ENCODE results near the gene HSF5. TPM values are rescaled to one million over a fixed set of nuclear protein-coding genes. Genes with fewer than 3 reads are reported as not detected.

Gene HSF5
- total RNA-seq, 1 experiment from 2014 or later, result 0.07 TPM

DNA sequence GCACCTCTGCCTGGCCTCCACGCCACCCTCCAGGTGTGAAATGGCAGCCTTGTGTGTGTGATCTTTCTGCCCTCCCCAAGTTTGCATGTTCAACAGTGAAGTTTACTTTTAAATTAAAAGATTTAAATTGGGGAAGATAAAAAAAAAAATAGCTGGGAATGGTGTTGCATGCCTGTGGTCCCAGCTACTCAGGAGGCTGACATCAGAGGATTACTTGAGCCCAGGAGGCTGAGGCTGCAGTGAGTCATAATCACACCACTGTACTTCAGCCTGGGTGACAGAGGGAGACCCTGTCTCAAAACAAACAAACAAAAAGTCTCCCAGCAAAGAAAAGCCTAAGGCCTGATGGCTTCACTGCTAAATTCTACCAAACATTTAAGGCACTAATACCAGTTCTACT is 35.5 kb downstream of the HSF5 start:
- Mint-ChIP-seq H3K9me3 (ENCODE audit: low read depth, unreplicated experiment) (no peaks in the 10 kb centered on the region), H3K4me1 (ENCODE audit: low read depth, unreplicated experiment) (no peaks in the 10 kb centered on the region), H3K4me3 (ENCODE audit: low read depth, unreplicated experiment) (no peak overlapping the region), H3K27me3 (ENCODE audit: unreplicated experiment) (peaks cover 9% of the 10 kb centered on the region), H3K27ac (ENCODE audit: unreplicated experiment) (no peak overlapping the region), H3K36me3 (ENCODE audit: insufficient read depth, unreplicated experiment) (no peaks in the 10 kb centered on the region)
- no peak for DNase-seq
- TF ChIP-seq, protein P1, sequence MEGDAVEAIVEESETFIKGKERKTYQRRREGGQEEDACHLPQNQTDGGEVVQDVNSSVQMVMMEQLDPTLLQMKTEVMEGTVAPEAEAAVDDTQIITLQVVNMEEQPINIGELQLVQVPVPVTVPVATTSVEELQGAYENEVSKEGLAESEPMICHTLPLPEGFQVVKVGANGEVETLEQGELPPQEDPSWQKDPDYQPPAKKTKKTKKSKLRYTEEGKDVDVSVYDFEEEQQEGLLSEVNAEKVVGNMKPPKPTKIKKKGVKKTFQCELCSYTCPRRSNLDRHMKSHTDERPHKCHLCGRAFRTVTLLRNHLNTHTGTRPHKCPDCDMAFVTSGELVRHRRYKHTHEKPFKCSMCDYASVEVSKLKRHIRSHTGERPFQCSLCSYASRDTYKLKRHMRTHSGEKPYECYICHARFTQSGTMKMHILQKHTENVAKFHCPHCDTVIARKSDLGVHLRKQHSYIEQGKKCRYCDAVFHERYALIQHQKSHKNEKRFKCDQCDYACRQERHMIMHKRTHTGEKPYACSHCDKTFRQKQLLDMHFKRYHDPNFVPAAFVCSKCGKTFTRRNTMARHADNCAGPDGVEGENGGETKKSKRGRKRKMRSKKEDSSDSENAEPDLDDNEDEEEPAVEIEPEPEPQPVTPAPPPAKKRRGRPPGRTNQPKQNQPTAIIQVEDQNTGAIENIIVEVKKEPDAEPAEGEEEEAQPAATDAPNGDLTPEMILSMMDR (IDR thresholded peaks at IDR 0.05; ENCODE audit: unreplicated experiment), result no peak
- no TSS peak for BruUV-seq (replicated peaks)
- intact Hi-C loops (cut with micrococcal nuclease; ENCODE audit: unreplicated experiment), result no loop called here
- CTCF ChIA-PET, result no interaction called here

DNA sequence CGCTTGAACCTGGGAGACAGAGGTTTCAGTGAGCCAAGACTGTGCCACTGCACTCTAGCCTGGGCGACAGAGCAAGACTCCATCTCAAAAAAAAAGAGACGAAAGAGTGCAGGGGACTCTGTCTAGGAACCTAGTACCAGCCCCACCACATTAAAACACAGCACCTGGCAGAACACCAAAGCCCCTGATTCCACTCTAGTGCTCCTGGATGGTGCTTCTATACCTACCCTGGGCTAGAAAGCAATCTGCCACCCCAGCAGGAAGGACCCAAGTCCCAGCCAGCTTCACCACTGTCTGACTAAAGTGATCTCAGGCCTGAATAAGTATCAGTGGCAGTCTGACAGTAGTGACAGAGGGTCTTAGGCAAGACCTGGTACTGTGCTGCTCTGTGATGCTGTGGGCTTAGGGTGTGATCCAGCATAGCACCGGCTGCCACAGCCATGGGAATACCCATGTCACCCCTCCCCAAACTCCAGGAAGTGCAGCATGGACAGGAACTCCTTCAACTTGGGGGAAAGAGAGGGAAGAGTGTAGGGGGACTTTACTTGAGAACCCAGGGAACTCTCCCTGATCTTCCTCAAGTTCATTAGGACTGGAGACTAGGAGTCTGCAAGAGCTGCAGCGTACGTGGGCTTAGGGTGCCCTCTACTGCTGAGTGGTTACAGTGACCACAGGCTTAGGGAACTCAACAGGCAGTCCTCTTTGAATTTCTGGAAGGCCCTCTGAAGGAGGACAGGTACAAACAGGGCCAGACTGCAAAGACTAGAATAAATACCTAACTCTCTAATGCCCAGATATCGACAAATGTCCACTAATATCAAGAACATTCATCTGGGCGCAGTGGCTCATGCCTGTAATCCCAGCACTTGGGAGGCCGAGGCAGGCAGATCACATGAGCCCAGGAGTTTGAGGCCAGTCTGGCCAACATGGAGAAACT is 40.9 kb downstream of the HSF5 start:
- peaks cover 31% of the 10 kb centered on the region for H3K27me3 Mint-ChIP-seq (ENCODE audit: unreplicated experiment)
- DNase-seq, result peak; percentile 74
- H3K27ac Mint-ChIP-seq (ENCODE audit: unreplicated experiment), result no peak overlapping the region
- H3K9me3 Mint-ChIP-seq (ENCODE audit: low read depth, unreplicated experiment), result no peaks in the 10 kb centered on the region
- H3K4me1 Mint-ChIP-seq (ENCODE audit: low read depth, unreplicated experiment), result no peaks in the 10 kb centered on the region
- CTCF ChIA-PET, result interaction anchor here (2.0 kb wide), 1 partner anchor 130 kb away, joined by 8 read pairs; no protein-coding TSS in a partner anchor
- H3K4me3 Mint-ChIP-seq (ENCODE audit: low read depth, unreplicated experiment), result no peak overlapping the region
- intact Hi-C loops (cut with micrococcal nuclease; ENCODE audit: unreplicated experiment), result loop anchor here (1.0 kb wide), 1 partner anchor 130 kb away; no protein-coding TSS in a partner anchor
- H3K36me3 Mint-ChIP-seq (ENCODE audit: insufficient read depth, unreplicated experiment), result no peaks in the 10 kb centered on the region
- TF ChIP-seq, protein P1 (IDR thresholded peaks at IDR 0.05; ENCODE audit: unreplicated experiment), result peak; percentile 39
- no TSS peak for BruUV-seq (replicated peaks)

DNA sequence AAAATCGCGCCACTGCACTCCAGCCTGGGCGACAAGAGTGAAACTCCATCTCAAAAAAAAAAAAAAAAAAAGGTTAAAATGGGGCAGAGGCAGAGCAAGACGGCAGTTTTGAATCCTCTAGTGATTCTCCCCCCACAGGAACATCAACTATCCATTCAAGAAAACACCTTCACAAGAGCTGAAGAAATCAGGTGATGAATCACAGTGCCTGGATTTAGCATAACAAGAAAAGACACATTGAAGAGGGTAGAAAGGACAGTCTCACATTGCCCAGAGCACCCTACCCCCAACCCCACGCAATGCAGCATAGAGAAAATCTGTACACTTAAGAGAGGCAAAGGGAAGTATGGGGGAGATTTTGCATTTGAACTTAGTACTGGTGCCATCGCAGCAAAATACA is 42.1 kb downstream of the HSF5 start:
- H3K27me3 Mint-ChIP-seq (ENCODE audit: unreplicated experiment), result peaks cover 43% of the 10 kb centered on the region

DNA sequence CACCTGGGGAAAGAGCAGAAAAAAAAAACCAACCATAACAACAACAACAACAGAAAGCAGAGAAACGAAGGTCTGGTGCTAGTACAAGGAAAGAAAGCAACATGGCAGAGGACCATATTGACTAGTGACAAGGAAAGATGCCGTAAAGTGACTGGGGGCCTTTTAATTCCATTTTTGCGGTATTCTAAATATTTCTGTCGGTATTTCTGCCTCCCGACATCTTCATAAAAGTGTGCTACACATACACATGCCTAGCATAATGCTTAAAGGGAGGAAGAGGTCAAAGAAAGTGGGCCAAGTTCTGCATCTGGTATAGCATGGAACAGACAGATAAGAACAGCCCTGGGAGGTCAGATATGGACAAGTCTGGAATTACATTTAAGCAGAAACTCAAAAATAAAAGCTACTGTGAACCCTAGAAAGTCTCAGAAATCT is 51.4 kb downstream of the HSF5 start:
- Mint-ChIP-seq H3K27me3 (ENCODE audit: unreplicated experiment) (peaks cover 63% of the 10 kb centered on the region), H3K27ac (ENCODE audit: unreplicated experiment) (no peak overlapping the region), H3K4me1 (ENCODE audit: low read depth, unreplicated experiment) (no peaks in the 10 kb centered on the region), H3K36me3 (ENCODE audit: insufficient read depth, unreplicated experiment) (no peaks in the 10 kb centered on the region), H3K4me3 (ENCODE audit: low read depth, unreplicated experiment) (no peak overlapping the region), H3K9me3 (ENCODE audit: low read depth, unreplicated experiment) (no peaks in the 10 kb centered on the region)
- no peak for DNase-seq
- intact Hi-C loops (cut with micrococcal nuclease; ENCODE audit: unreplicated experiment), result no loop called here
- TF ChIP-seq, protein P1 (IDR thresholded peaks at IDR 0.05; ENCODE audit: unreplicated experiment), result no peak
- BruUV-seq (replicated peaks), result no TSS peak
- CTCF ChIA-PET, result interaction anchor here (0.6 kb wide), 1 partner anchor 14 kb away, joined by 3 read pairs; no protein-coding TSS in a partner anchor

More for the DNA sequence above, 42.1 kb downstream of the HSF5 start:
- H3K4me1 Mint-ChIP-seq (ENCODE audit: low read depth, unreplicated experiment), result no peaks in the 10 kb centered on the region
- DNase-seq, result no peak
- BruUV-seq (replicated peaks), result no TSS peak
- no peaks in the 10 kb centered on the region for H3K9me3 Mint-ChIP-seq (ENCODE audit: low read depth, unreplicated experiment)
- CTCF ChIA-PET, result interaction anchor here (0.7 to 1.2 kb wide), 2 partner anchors 129 to 131 kb away, joined by 6 to 7 read pairs; no protein-coding TSS in a partner anchor
- TF ChIP-seq, protein P1 (IDR thresholded peaks at IDR 0.05; ENCODE audit: unreplicated experiment), result no peak
- H3K36me3 Mint-ChIP-seq (ENCODE audit: insufficient read depth, unreplicated experiment), result no peaks in the 10 kb centered on the region
- no peak overlapping the region for H3K27ac Mint-ChIP-seq (ENCODE audit: unreplicated experiment)
- intact Hi-C loops (cut with micrococcal nuclease; ENCODE audit: unreplicated experiment), result no loop called here
- H3K4me3 Mint-ChIP-seq (ENCODE audit: low read depth, unreplicated experiment), result no peak overlapping the region

Data from Calu3 (cell line).